NCI-H2081 treated with DMSO at 0.1 percent for 48 hours (cell line): ENCODE data around the gene ZSWIM9.
"Not testable (repeated sequence)": the region's sequence is repeated elsewhere in the genome, so short reads cannot be mapped to it uniquely, and the experiment has no call there.

ENCODE experiments used
- DNase-seq: peaks from one replicate; lab custom pipeline; 2025; lab: John Stamatoyannopoulos, UW

Gene ZSWIM9

GRCh38 chr19:48218997-48219396 is 48.5 kb downstream of the ZSWIM9 start:
- no peak for DNase-seq

- DNase-seq, result not testable (repeated sequence)
These were observed 50.3 kb downstream of the ZSWIM9 start for GRCh38 chr19:48220784-48221183.

GRCh38 chr19:48221628-48222027 is 51.1 kb downstream of the ZSWIM9 start:
- no peak for DNase-seq

- no peak for DNase-seq
These were observed 60.2 kb downstream of the ZSWIM9 start for GRCh38 chr19:48230555-48231129.

- DNase-seq, result no peak
These were observed 66.6 kb downstream of the ZSWIM9 start for GRCh38 chr19:48237057-48237456.

- DNase-seq, result no peak
These were observed 68.6 kb downstream of the ZSWIM9 start for GRCh38 chr19:48239120-48239519.

GRCh38 chr19:48239582-48240141 is 69.2 kb downstream of the ZSWIM9 start:
- no peak for DNase-seq

- DNase-seq, result not testable (repeated sequence)
These were observed 71.3 kb downstream of the ZSWIM9 start for GRCh38 chr19:48241771-48242170.

- no peak for DNase-seq
These were observed 73.8 kb downstream of the ZSWIM9 start for GRCh38 chr19:48244281-48244680.

- DNase-seq, result no peak
These were observed 75.6 kb downstream of the ZSWIM9 start for GRCh38 chr19:48246101-48246500.

GRCh38 chr19:48247212-48247611 is 76.7 kb downstream of the ZSWIM9 start:
- no peak for DNase-seq
